ENCODE data around the gene UXS1.

DNA sequence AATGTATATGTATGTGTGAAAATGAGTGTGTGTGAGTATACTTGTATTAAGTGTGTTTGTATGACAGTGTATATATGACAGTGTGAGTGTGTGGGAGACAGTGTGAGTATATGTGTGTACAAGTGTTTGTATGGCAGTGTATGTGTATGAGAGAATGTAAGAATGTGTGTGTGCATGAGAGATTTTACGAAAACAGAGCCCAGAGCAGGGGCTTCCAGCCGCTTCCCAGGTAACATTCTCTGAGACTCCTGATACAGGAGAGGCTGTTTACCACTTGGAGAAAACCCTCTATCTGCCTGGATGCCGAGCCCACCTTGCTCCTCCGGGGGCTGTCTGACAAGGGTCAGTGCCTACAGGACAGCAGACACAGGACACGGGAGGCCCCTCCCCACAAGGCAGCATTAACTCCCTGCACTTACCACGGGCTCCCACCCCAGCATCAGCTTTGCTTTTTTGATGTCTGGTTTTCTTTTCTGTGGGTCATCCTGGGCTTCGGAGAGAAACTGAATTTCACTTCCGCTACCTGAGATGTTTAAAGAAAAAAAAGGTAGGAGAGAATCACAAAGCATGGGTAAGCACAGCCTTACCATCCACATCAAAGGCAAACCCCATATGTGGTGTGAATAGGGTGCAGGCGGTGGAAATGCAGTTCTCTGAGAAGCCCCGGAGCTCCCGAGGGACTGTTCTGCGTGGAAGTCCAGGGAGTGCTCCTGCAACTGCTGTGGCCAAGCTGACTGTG lies 97.6 kb downstream of the UXS1 start:
- TF ChIP-seq, protein P1, sequence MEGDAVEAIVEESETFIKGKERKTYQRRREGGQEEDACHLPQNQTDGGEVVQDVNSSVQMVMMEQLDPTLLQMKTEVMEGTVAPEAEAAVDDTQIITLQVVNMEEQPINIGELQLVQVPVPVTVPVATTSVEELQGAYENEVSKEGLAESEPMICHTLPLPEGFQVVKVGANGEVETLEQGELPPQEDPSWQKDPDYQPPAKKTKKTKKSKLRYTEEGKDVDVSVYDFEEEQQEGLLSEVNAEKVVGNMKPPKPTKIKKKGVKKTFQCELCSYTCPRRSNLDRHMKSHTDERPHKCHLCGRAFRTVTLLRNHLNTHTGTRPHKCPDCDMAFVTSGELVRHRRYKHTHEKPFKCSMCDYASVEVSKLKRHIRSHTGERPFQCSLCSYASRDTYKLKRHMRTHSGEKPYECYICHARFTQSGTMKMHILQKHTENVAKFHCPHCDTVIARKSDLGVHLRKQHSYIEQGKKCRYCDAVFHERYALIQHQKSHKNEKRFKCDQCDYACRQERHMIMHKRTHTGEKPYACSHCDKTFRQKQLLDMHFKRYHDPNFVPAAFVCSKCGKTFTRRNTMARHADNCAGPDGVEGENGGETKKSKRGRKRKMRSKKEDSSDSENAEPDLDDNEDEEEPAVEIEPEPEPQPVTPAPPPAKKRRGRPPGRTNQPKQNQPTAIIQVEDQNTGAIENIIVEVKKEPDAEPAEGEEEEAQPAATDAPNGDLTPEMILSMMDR (IDR thresholded peaks at IDR 0.05 in 4 of 5, conservative IDR thresholded peaks at IDR 0.05 in 1 of 5) = no peak
- TF ChIP-seq POLR2A (IDR thresholded peaks at IDR 0.05) = no peak

Data from gastrocnemius medialis (tissue), 4 donors.